Activated naive CD4-positive, alpha-beta T cell treated with anti-CD3 and anti-CD28 coated beads, Interleukin-2, amount 50 U/mL, for 24 hours (primary cell): ENCODE measurements around the gene KLRC4.
"Not testable (repeated sequence)": the region's sequence is repeated elsewhere in the genome, so short reads cannot be mapped to it uniquely, and the experiment has no call there.

Experiments
- H3K27ac Mint-ChIP-seq: one replicate; pipeline ENCODE4 v1.8.0; 2021; ENCODE audit warnings: mild to moderate bottlenecking, mixed read lengths
- H3K27me3 Mint-ChIP-seq: one replicate; pipeline ENCODE4 v1.8.0; 2021; ENCODE audit warnings: mixed read lengths
- H3K36me3 Mint-ChIP-seq: one replicate; pipeline ENCODE4 v1.8.0; 2021; ENCODE audit warnings: mixed read lengths
- H3K4me1 Mint-ChIP-seq: one replicate; pipeline ENCODE4 v1.8.0; 2021; ENCODE audit warnings: mixed read lengths
- H3K4me3 Mint-ChIP-seq: one replicate; pipeline ENCODE4 v1.8.0; 2021; ENCODE audit warnings: mild to moderate bottlenecking, mixed read lengths
- H3K9me3 Mint-ChIP-seq: one replicate; pipeline ENCODE4 v1.8.0; 2021; ENCODE audit warnings: mixed read lengths

The KLRC4 gene

DNA sequence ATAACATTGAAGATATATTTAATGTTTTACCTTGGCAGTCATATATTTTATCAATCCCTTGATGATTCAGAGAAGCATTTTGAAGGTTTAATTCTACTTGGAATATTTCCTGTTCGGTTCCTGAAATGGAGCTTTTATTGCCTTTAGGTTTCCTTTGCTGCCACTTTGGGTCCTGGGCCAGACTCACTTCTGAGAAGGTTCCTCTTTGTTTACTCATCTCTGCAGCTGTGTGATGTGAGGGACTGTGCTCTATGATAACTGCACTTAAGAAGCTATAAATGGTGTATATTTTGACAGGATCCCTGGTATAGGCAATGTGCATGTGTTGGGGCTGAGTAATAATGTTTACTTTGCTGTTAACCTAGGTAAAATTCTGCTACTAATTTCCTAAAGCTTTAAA is 10.8 kb upstream of the KLRC4 start, which contains the start of gene KLRC3:
KLRC3 (minus strand) TSS at position 262 of the 400 bp plus-strand sequence; CDS start at position 217, 45 bp downstream.
- H3K4me1 Mint-ChIP-seq, H3K9me3 Mint-ChIP-seq, H3K36me3 Mint-ChIP-seq, H3K27me3 Mint-ChIP-seq, H3K4me3 Mint-ChIP-seq, H3K27ac Mint-ChIP-seq: not testable (repeated sequence)

DNA sequence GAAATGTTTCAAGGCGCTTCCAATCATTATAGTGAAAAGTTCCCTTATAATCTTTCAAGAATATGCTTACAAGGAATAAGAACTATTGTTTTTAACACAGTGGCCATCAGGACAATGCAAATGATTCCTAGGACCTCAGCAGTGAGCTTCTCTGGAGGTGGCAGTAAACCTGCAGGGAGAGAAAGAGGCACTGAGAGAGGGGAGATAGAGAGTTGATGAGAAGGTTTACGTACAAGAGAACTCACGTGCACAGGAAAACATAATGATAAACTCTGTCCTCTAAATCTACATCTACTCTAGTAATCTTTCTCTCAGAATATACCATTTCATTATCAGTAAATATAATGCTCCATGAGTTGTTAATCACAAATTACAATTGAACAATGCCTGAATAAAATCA is 715 bp downstream of the KLRC4 start:
- Mint-ChIP-seq H3K27me3 (peaks cover 4% of the 10 kb centered on the region), H3K9me3 (no peaks in the 10 kb centered on the region), H3K27ac (no peak overlapping the region), H3K4me3 (no peak overlapping the region), H3K36me3 (no peaks in the 10 kb centered on the region), H3K4me1 (no peaks in the 10 kb centered on the region)

DNA sequence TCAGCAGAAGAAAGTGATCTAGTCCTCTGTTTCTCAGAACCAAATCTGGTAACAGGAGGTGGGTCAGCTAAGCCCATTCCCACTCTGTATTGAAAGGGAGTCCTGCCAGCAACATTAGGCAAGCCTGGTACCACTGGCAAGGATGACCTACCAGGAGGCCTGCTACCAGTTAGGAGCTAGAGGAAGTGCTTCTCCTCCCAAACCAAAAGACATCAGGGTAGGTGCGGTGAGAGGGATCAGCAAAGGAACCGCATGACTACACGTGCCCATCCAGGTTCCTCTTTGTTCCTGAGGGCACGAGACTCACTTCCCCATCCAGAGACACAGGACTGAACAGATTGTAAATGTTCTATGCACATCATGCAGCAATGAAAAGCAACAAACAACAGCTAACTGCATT is 2.8 kb downstream of the KLRC4 start:
- Mint-ChIP-seq H3K4me3 (no peak overlapping the region), H3K4me1 (no peaks in the 10 kb centered on the region), H3K9me3 (no peaks in the 10 kb centered on the region), H3K27ac (no peak overlapping the region), H3K36me3 (no peaks in the 10 kb centered on the region), H3K27me3 (peaks cover 4% of the 10 kb centered on the region)

DNA sequence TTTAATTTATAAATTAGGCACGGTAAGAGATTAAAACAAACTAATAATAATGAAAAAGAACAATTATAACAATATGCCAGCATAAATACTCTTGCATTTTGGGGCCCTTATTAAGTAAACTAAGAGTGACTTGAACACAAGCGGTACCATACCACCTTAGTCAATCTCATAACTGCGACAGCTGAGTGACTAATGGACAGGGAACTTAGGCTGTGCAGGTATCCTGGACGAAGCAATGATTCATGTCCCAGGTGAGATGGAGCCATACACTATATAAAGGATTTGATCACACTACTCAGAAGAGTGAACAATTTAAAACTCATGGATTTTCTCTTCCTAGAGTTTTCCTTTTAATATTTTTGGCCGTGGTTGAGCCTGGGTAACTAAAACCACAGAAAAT is 4.3 kb downstream of the KLRC4 start:
- Mint-ChIP-seq H3K4me3 (no peak overlapping the region), H3K27ac (no peak overlapping the region), H3K27me3 (peaks cover 8% of the 10 kb centered on the region), H3K36me3 (no peaks in the 10 kb centered on the region), H3K9me3 (no peaks in the 10 kb centered on the region), H3K4me1 (no peaks in the 10 kb centered on the region)

DNA sequence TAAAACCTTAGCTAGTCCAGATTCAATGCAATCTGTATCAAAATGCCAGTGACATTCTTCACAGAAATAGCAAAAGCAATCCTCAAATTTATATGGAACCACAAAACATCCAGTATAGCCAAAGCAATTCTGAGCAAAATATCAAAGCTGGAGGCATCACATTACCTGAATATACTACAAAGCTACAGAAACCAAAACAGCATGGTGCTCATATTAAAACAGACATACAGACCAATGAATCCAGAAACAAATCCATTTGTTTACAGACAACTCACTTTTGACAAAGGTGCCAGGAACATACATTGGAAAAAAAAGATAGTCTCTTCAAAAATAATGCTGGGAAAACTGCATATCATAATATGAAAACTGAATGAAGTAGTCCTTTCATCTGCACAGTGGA is 4.8 kb downstream of the KLRC4 start:
- Mint-ChIP-seq H3K27ac (no peak overlapping the region), H3K36me3 (no peaks in the 10 kb centered on the region), H3K27me3 (peaks cover 8% of the 10 kb centered on the region), H3K4me1 (no peaks in the 10 kb centered on the region), H3K4me3 (no peak overlapping the region), H3K9me3 (no peaks in the 10 kb centered on the region)

DNA sequence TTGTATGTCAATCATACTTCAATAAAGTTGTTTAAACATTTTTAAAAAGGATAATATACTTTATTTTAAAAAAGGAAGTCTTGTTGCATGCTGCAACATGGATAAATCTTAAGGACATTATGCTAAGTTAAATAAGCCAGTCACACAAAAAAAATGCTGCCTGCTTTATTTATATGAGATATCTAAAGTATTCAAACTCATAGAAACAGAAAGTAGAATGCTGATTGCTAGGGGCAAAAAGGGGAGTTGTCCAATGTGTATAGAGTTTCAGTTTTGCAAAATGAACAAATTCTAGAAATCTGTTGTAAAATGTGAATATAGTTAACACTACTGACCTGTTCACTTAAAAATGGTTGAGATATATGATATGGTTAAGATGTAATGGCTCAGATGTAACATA is 8.7 kb downstream of the KLRC4 start:
- Mint-ChIP-seq H3K4me1 (no peaks in the 10 kb centered on the region), H3K27me3 (peaks cover 15% of the 10 kb centered on the region), H3K27ac (no peak overlapping the region), H3K4me3 (no peak overlapping the region), H3K36me3 (peaks cover 2% of the 10 kb centered on the region), H3K9me3 (no peaks in the 10 kb centered on the region)

DNA sequence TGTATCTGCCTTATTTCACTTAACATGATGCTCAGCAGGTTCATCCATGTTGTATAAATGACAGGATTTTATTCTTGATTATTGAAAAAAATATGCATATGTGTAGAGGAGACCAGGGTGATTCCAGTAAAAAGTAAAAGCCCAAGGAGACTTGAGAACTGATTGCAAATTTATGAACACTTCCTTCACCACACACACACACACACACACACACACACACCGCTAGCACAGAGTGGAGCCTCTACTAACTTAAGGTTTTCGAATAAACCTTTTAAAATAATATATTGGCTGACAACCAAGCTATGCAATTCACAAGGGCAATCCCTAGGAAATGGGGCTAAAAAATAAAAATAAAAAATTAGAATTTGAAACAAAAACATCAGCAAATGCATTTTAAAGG is 11.4 kb downstream of the KLRC4 start:
- no peak overlapping the region for H3K27ac Mint-ChIP-seq
- H3K27me3 Mint-ChIP-seq = peaks cover 15% of the 10 kb centered on the region
- no peaks in the 10 kb centered on the region for H3K9me3 Mint-ChIP-seq
- no peaks in the 10 kb centered on the region for H3K4me1 Mint-ChIP-seq
- no peak overlapping the region for H3K4me3 Mint-ChIP-seq
- peaks cover 2% of the 10 kb centered on the region for H3K36me3 Mint-ChIP-seq

DNA sequence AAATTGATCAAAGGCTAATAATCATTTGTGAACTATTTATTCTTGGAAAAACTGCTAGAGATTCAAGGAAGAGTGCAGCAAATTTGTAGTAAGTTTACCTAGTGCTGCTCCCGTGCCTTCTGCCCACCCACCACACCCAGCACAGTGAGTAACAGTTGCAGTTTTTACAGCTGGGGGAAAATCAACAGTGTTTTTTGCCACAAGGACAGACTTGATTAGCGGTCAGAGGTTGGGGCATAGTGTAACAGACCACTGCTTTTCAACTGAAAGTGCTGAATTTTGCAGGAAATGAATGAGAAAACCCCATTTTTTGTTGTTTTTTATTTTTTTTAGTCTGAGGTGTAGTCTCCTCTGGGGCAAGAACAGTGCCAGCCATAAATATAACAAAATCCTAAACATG is 12.3 kb downstream of the KLRC4 start:
- no peaks in the 10 kb centered on the region for H3K9me3 Mint-ChIP-seq
- no peak overlapping the region for H3K27ac Mint-ChIP-seq
- no peaks in the 10 kb centered on the region for H3K4me1 Mint-ChIP-seq
- H3K36me3 Mint-ChIP-seq = peaks cover 2% of the 10 kb centered on the region
- H3K4me3 Mint-ChIP-seq = no peak overlapping the region
- peaks cover 15% of the 10 kb centered on the region for H3K27me3 Mint-ChIP-seq

DNA sequence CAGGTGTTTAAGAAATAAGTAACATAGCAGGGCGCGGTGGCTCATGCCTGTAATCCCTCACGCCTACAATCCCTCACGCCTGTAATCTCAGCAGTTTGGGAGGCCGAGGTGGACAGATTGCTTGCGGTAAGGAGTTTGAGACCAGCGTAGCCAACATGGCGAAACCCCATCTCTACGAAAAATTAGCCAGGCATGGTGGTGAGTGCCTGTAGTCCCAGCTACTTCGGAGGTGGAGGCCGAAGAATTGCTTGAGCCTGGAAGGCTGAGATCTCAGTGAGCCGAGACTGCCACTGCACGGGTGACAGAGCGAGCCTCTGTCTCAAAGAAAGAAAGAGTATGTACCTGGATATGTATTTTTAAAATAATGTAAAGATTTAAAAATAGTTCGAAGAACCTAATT is 13.4 kb downstream of the KLRC4 start:
- not testable (repeated sequence) for H3K4me3 Mint-ChIP-seq

DNA sequence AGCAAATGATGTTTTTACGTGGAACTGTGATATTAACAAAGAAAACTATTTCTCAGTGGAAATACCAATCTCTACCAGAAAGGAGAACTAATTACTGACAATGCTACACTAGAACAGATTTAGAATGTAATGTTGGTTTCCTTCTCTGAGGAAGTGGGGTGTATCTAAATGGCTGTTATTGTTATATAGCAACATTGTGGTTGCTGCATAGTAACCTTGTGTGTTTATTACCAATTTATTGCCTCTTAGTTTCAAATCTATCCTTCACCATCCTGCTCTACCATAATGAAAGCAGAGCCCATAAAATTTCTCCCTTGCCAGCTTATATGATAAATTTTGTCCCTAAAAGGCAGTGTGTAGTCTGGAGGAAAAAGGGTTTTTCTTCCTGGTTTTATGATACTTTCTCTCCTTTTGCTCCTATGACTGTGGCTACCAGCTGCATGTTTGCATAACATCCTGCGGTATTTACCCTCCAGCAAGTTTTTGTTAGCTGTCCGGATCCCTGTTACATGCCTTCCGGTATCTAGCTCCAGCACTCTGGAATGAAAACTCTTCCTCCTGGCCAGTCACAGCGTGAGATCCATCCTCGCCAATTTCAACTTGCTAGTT is 14.1 kb downstream of the KLRC4 start:
- no peak overlapping the region for H3K27ac Mint-ChIP-seq
- H3K4me3 Mint-ChIP-seq = no peak overlapping the region
- no peaks in the 10 kb centered on the region for H3K4me1 Mint-ChIP-seq
- H3K36me3 Mint-ChIP-seq = peaks cover 2% of the 10 kb centered on the region
- H3K27me3 Mint-ChIP-seq = peaks cover 12% of the 10 kb centered on the region
- H3K9me3 Mint-ChIP-seq = no peaks in the 10 kb centered on the region

More for the DNA sequence above, 13.4 kb downstream of the KLRC4 start:
- not testable (repeated sequence) for H3K36me3 Mint-ChIP-seq, H3K4me1 Mint-ChIP-seq, H3K9me3 Mint-ChIP-seq, H3K27ac Mint-ChIP-seq
- H3K27me3 Mint-ChIP-seq = peaks cover 15% of the 10 kb centered on the region

DNA sequence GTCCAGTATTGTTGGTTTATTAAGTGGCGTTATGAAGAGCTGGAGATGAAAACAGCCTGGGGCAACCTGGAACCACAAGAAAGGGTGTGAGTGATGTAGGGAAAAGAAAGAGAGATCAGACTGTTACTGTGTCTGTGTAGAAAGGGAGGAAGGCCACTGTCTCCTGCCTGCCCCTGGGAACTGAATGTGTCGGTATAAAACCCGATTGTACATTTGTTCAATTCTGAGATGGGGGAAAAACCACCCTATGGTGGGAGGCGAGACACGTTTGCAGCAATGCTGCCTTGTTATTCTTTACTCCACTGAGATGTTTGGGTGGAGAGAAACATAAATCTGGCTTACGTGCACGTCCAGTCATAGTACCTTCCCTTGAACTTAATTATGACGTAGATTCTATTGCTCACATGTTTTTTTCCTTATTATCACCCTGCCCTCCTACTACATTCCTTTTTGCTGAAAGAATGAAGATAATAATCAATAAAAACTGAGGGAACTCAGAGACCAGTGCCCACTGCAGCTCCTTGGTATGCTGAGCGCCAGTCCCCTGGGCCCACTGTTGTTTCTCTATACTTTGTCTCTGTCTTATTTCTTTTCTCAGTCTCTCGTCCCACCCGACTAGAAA is 14.9 kb downstream of the KLRC4 start:
- H3K4me3 Mint-ChIP-seq, H3K27ac Mint-ChIP-seq, H3K4me1 Mint-ChIP-seq, H3K9me3 Mint-ChIP-seq, H3K36me3 Mint-ChIP-seq: not testable (repeated sequence)
- H3K27me3 Mint-ChIP-seq = peaks cover 10% of the 10 kb centered on the region

DNA sequence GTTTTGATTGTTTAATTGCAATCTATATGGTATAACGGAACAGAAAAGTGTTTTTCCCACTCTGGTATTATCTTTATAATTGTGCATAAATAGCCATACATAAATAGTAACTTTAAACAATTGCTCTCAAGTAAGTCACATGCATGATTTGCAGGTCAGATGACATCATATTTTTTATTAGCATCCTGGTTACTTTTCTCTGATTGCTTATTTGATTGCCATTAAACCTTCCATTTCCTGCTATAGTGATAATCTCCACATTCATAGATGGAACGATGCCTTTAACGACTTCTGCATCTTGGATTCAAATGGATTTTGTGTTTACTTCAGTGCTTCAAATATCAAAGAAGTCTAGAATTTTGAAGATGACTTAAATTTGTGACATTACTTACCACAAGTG is 16.3 kb downstream of the KLRC4 start:
- no peak overlapping the region for H3K27ac Mint-ChIP-seq
- peaks cover 4% of the 10 kb centered on the region for H3K4me1 Mint-ChIP-seq
- H3K27me3 Mint-ChIP-seq = peaks cover 8% of the 10 kb centered on the region

DNA sequence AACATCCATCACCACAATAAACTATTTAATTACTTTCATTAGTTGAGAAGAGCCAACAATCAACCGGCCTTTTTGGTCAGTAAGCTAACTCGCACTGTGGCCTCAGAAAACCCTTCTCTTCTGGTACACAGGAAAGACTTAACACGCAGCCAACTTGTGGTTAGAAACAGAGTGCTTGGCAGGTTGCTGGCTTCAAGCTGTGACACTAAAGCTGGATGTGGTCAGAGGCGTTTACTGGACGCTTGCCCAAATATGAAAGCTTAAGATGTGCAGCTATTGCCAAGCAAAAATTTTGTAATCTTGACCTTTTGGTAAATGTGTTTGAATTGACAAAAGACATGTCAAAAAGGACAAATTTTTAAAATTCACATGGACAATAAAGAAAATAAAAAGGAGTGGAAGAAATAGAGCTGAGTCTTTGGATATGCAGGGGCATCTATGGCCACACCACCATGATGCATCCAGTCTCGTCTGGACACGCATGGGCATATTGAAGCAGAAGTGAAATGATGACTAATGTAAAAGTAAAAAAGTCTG is 17.1 kb downstream of the KLRC4 start:
- no peak overlapping the region for H3K4me3 Mint-ChIP-seq
- no peak overlapping the region for H3K27ac Mint-ChIP-seq
- no peaks in the 10 kb centered on the region for H3K9me3 Mint-ChIP-seq
- peaks cover 4% of the 10 kb centered on the region for H3K4me1 Mint-ChIP-seq
- no peaks in the 10 kb centered on the region for H3K36me3 Mint-ChIP-seq
- peaks cover 6% of the 10 kb centered on the region for H3K27me3 Mint-ChIP-seq

More for the DNA sequence above, 16.3 kb downstream of the KLRC4 start:
- no peaks in the 10 kb centered on the region for H3K9me3 Mint-ChIP-seq
- no peak overlapping the region for H3K4me3 Mint-ChIP-seq
- no peaks in the 10 kb centered on the region for H3K36me3 Mint-ChIP-seq

DNA sequence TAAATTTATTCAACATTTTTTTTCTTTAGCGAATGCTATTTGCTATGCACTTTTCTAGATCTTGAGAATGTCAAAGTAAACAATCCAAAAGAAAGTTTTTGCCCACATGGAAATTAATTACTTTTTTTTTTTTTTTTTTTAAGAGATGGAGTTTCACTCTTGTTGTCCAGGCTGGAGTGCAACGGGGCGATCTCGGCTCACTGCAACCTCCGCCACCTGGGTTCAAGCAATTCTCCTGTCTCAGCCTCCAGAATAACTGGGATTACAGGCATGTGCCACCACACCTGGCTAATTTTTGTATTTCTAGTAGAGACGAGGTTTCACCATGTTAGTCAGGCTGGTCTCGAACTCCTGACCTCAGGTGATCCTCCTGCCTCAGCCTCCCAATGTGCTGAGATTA is 18.6 kb downstream of the KLRC4 start:
- H3K36me3 Mint-ChIP-seq, H3K4me1 Mint-ChIP-seq, H3K9me3 Mint-ChIP-seq, H3K27ac Mint-ChIP-seq, H3K27me3 Mint-ChIP-seq, H3K4me3 Mint-ChIP-seq: not testable (repeated sequence)

DNA sequence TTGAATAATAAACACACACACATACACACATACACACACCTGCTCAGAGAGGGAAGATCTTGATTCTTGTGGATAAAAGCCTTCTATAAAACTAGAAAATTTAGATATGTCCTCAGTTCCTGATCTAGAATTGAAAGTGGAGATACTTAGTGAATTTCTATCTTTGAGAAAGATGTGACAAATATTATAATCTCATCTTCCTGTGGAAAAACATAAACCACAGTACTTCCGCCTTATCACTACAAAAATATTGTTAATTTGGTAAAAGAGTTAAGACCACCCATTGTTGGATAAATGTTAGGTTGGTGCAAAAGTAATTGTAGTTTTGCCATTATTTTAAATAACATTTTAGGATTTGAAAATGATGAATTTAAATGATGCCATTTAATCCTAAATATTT is 19.7 kb downstream of the KLRC4 start, which contains the start of gene KLRK1:
KLRK1 (minus strand) TSS at position 138 of the 400 bp plus-strand sequence. CDS start 1,231 bp downstream, outside the sequence.
- H3K27me3 Mint-ChIP-seq = peaks cover 6% of the 10 kb centered on the region
- peak within 1 kb of the TSS; percentile 46 for H3K27ac Mint-ChIP-seq
- no peaks in the 10 kb centered on the region for H3K36me3 Mint-ChIP-seq
- peak within 1 kb of the TSS; percentile 74 for H3K4me3 Mint-ChIP-seq
- H3K4me1 Mint-ChIP-seq = peaks cover 4% of the 10 kb centered on the region
- H3K9me3 Mint-ChIP-seq = no peaks in the 10 kb centered on the region

DNA sequence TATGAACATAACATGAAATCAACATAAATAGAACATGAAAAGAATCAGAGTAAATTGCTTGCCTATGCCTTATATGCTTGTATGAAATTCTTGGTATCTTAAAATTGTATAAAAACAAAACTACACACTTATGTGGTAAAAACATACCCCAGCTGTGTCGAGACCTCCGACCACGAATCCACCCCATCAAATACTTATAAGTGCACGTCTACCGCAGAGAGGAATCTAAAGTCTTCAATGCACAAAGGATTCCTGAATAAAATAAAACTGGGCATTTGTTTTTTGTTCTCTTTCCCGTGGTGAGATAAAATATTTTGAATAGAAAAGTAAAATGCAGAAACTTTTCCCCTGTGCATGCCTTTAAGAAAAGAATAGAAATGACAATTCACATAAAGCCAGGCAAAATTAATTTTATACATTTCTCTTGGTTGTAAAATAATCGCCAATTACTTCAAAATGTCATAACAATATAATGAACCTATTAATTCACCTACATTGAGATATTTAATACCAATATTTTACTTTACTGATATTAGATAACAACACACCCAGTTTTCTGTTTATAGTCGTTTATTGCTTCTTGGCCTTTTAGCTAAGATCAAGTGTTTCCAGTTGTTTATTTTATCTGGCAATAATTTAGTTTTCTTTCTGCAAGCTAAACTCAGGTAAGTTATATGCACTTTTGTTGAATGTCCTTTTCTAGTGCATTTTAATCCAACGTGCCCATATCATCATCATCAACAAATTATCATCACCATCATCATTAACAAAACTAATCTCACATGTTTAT is 20.7 kb downstream of the KLRC4 start:
- H3K27ac Mint-ChIP-seq = no peak overlapping the region
- no peaks in the 10 kb centered on the region for H3K36me3 Mint-ChIP-seq
- peaks cover 4% of the 10 kb centered on the region for H3K4me1 Mint-ChIP-seq
- H3K9me3 Mint-ChIP-seq = no peaks in the 10 kb centered on the region
- H3K4me3 Mint-ChIP-seq = peak overlapping the region; percentile 74
- peaks cover 9% of the 10 kb centered on the region for H3K27me3 Mint-ChIP-seq
